ENCODE measurements around the gene KCTD15.

The KCTD15 gene, protein sequence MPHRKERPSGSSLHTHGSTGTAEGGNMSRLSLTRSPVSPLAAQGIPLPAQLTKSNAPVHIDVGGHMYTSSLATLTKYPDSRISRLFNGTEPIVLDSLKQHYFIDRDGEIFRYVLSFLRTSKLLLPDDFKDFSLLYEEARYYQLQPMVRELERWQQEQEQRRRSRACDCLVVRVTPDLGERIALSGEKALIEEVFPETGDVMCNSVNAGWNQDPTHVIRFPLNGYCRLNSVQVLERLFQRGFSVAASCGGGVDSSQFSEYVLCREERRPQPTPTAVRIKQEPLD

GRCh38 chr19:33796164-33796875 lies at the start of gene KCTD15:
TSS of gene KCTD15 (plus strand) at chr19:33796870. CDS start at chr19:33800455, 3,585 bp downstream.
- DNase-seq = peak; percentile 90

GRCh38 chr19:33747273-33747672 lies 49.4 kb upstream of the KCTD15 start:
- no peak for DNase-seq

DNA sequence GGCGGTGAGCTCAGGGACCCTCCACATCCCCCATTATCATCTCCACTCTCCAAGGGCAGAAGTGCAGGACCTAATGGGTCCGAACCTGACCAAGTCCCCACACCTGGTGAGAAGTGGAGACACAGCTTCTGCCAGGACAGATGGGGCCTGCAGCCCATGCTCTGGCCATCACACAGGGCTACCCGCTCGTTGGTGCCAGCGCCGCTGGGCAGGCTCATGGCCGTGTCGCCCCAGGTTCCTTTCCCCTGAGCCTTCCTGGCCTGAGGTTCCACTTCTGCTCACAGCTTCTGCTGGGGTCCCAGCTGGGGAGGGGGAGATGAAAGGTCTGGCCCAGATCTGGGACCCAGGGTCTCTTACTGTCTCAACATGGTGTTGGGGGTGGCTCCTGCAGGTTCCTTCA lies 48.4 kb upstream of the KCTD15 start:
- no peak for DNase-seq

DNA sequence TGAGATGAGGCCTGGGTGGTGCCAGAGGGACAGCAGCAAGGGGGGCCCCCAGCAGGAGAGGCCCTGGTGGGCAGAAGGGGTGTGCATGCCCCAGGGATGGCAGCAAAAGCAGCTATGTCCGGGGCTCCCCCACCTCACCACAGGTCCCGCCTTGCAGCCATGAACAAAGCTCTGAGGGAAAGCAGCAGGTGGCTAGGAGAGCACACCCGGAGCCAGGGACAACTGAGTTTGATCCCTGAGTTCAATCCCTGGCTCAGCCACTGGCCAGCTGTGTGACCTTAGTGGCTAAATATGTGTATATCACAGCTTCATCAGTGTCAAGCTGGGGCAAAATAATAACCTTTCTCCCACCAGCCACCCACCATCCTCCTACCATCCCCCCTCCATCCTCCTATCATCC lies 47.7 kb upstream of the KCTD15 start:
- DNase-seq = no peak

DNA sequence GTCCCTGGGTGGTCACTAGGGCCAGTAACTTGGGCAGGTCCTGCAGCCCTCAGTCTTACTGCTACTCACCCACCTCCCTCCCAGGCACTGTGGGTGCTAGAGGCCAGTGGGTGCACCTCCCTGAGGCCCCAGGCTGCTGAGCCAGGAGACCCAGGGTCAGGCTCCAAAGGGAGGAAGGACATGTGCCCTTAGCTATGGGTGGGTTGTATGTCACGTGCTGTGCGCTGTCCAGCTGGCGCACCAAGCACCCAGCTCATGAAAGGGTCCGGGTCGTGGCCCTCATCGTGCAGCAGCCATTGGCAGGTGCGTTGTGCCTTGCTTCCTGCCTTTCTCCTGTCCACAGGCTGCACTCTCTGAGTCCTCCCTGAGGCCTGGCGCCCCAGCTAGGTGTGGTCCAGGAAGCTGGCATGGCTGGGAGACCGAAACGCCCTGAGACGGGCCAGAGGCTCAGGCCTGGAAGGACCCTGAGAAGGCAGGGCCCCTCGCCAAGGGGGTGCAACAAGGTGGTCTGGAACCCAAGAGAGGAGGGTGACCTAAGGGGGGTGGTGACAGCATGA lies 47.0 kb upstream of the KCTD15 start:
- DNase-seq = no peak

- DNase-seq = no peak
Measured at GRCh38 chr19:33750587-33751435, 45.9 kb upstream of the KCTD15 start.

- DNase-seq = no peak
Measured at GRCh38 chr19:33751436-33751770, 45.3 kb upstream of the KCTD15 start.

DNA sequence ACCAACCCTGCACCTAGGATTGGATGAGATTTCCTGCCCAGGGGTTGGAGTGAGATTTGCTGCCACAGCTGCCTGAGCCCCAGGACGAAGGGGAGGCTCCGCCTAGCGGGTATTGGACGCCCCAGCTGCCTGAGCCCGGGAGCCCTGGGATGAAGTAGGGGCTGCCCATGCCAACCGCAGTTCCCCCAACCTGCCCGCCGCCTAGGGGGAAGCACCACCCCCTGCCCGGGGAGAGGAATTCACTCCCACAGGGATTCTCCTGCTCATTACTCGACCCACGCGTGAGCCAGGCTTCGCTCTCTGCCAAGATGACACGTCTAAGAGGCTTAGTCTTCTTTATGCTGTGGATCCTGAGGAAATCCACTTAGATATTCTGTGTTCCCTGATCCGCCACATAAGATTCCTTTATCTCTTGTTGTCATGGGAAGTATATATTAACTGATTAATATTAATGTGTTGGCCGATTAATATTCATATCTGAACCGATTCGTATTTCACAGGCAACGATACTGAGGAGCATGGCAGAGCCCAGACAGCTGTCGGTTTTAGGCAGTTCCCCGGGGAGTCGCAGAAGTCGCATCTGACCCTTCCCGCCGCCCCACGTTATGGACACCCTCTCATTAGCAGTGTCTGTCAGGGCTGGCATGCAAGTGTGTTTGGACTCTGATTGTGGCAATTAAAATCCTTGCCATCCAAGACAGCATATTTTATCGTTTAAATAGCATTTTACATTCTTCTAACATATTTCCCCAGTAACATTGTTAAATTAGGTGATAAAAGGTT lies 44.5 kb upstream of the KCTD15 start:
- peak; percentile 57 for DNase-seq

GRCh38 chr19:33752945-33753344 lies 43.7 kb upstream of the KCTD15 start:
- DNase-seq = no peak

- no peak for DNase-seq
Measured at GRCh38 chr19:33754361-33754760, 42.3 kb upstream of the KCTD15 start.

GRCh38 chr19:33755099-33756035 lies 41.3 kb upstream of the KCTD15 start:
- DNase-seq = peak; percentile 34

GRCh38 chr19:33756177-33756576 lies 40.5 kb upstream of the KCTD15 start:
- no peak for DNase-seq

DNA sequence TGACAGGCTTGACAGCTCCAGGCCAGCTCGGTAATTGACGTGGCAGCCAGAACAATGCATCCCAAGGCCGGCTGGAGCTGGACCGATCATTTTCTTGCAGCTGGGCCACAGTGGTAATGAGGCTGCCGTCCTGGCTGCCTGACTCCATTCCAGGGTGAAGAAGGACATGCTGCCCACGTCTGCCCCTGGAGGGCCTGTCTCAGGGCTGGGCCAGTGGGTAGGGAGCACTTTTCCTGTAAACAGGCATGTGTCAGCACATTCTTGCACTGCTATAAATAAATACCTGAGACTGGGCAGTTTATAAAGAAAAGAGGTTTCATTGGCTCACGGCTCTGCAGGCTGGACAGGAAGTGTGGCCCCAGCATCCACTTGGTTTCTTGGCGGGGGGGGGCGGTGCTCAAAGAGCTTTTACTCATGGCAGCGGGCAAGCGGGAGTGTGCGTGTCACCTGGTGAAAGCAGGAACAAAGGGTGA lies 38.1 kb upstream of the KCTD15 start:
- DNase-seq = peak; percentile 84

DNA sequence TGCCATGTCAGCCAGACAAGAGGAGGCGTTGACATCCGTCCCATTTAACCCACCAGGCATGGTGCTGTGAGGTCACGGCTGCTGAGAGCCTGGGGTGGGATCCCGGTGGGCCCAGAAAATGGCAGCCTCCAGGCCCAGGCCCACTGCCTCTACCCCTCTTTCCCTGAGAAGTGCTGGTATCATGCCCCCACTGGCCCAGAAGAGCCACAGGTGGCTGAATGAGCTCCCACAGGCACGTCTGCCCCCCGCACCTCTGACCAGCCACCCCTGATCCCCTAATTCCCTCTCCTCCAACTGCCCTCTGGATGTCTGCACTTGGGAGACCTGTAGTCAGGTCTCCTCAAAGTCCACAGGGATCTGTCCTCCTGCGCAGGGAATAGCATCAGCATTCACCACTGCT lies 37.3 kb upstream of the KCTD15 start:
- DNase-seq = no peak

DNA sequence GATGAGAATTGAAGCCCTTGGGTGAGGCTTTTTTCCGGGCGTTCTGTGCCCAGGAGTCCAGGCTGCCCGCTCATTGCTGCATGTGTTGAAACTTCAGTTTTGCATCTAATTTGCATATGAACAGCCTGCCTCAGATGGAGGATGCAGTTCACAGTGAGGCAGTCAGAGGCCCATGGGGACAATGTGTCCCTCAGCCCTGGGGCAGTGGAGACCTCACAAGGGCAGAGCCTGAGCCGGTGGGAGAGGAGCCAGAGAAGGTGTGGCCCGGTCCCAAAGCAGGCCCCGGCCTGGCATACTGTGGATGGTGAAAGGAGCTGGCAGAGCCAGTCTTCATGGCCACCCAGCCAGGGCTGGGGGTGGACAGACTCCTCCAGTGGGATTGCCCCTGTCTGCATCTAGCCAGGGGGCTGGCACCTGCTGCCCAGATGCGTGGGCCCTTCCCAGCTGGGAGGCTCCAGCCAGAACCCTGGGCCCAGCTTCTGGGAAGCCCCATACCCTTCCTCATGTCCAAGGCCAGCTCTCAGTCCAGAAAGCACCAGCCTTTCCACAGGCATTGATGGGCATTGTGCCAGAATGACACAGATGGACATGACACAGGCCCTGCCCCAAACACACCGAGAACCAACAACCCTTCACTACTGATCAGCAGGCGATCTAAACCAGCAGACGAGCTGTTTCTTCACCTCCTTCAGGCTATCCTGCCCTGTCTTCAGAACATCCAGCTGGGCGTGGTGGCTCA lies 32.9 kb upstream of the KCTD15 start:
- no peak for DNase-seq

- no peak for DNase-seq
Measured at GRCh38 chr19:33766623-33767022, 30.0 kb upstream of the KCTD15 start.

GRCh38 chr19:33767898-33768413 lies 28.7 kb upstream of the KCTD15 start:
- peak; percentile 87 for DNase-seq

DNA sequence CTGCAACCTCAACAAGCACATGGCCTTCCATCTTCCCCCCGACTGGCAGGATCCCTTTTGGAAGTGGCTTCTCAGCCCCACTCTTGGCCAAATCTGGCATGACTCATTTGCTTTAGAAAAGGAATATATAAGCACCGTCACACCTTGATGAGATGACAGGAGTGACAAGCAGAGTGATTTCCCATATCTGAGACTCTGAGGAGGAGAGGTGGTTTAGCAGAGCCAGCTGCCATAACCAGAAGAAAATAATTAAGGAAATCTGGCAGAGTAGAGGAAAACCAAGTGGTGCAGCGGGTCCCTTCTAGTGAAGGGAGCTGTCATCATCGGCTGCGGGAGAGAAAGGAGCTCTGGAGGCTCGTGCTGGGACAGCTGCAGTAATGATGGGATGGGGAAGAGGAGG lies 27.5 kb upstream of the KCTD15 start:
- no peak for DNase-seq

GRCh38 chr19:33770107-33770506 lies 26.6 kb upstream of the KCTD15 start:
- no peak for DNase-seq

DNA sequence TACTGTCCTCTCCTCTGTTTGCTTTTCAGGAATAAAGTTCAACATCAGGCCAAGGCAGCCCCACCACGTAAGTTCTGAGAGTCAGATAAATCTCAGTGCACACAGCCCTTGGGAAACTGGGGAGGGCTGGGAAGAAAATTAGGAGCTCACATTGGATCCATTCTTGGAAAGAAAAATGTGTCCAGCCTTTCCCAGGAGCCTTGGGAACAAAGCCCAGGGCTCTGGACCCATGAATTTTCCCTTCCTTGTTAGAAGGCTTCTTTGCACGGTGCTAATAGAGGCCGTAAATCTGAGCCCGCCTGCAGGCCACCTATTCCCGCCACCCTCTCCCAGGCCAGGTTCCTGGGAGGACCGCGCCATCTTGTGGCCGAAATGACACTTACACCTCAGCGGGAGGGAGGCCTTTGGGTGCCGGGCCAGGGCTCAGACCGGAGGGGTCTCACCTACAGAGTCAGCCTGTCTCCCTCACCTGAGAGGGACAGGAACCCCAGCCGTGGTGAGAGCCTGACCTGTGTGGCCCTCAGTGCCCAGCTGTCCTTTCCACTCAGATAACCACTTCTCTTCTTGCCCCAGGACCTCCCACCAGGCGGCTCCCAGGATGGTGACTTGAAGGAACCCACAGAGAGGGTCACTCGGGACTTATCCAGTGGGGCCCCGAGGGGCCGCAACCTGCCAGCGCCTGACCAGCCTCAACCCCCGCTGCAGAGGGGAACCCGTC lies 25.1 kb upstream of the KCTD15 start:
- DNase-seq = peak; percentile 88

Measured in eye (tissue), 1 donor.